SU-DHL-6 (cell line): ENCODE measurements around the gene FER1L5.
A peak's percentile ranks its signal among the peaks of the same experiment; 100 is the strongest.

Source experiments
- H2AFZ ChIP-seq: fragments of 200-600 bp; sonication (generic); 2 replicates; pipeline ENCODE4 v1.6.1; 2014; ENCODE audit warnings: low read depth, mild to moderate bottlenecking, moderate library complexity, mixed read lengths, antibody characterized with exemption, low read length; ENCODE audit not compliant: severe bottlenecking
- H3F3A ChIP-seq: fragments of 200-600 bp; shearing (Covaris generic); 2 replicates; pipeline ENCODE4 v1.6.0; 2016; ENCODE audit warnings: antibody characterized with exemption, mild to moderate bottlenecking; ENCODE audit not compliant: insufficient read depth
- H3K27ac ChIP-seq: fragments of 200-600 bp; sonication (generic); 2 replicates; pipeline ENCODE4 v1.5.1; 2016; ENCODE audit warnings: low read depth, mild to moderate bottlenecking, low read length, moderate library complexity, mixed read lengths
- H3K27me3 ChIP-seq: fragments of 200-600 bp; sonication (generic), shearing (Covaris generic); 2 replicates; pipeline ENCODE4 v1.6.0; 2014; ENCODE audit warnings: mild to moderate bottlenecking, low read length
- H3K36me3 ChIP-seq: fragments of 200-600 bp; sonication (generic); 2 replicates; pipeline ENCODE4 v1.6.1; 2014; ENCODE audit warnings: mild to moderate bottlenecking, low read length, mixed read lengths
- H3K4me2 ChIP-seq: fragments of 300-600, 200-600 bp; shearing (Covaris generic), sonication (generic); 2 replicates; pipeline ENCODE4 v1.6.0; 2014; ENCODE audit warnings: low read length, low read depth, mild to moderate bottlenecking; ENCODE audit not compliant: poor library complexity, severe bottlenecking
- H3K4me3 ChIP-seq: fragments of 200-600 bp; sonication (generic); 2 replicates; pipeline ENCODE4 v1.5.1; 2014; ENCODE audit warnings: antibody characterized with exemption, low read length, mild to moderate bottlenecking, mixed read lengths; ENCODE audit not compliant: insufficient read depth, poor library complexity, severe bottlenecking
- H3K79me2 ChIP-seq: fragments of 200-600 bp; sonication (generic); 2 replicates; pipeline ENCODE4 v1.6.1; 2014; ENCODE audit warnings: mild to moderate bottlenecking, low read length, moderate library complexity; ENCODE audit not compliant: insufficient read depth
- H3K9ac ChIP-seq: fragments of 200-600 bp; sonication (generic); 2 replicates; pipeline ENCODE4 v1.7.0; 2014; ENCODE audit warnings: mild to moderate bottlenecking, low read length
- H3K9me2 ChIP-seq: fragments of 200-600 bp; sonication (generic); replicated peaks from 2 replicates; pipeline ENCODE4 v1.6.1; 2014; ENCODE audit warnings: low read length; ENCODE audit not compliant: insufficient read depth
- H3K9me3 ChIP-seq: fragments of 200-600 bp; sonication (generic); 2 replicates; pipeline ENCODE4 v1.6.1; 2014; ENCODE audit warnings: low read length, mixed read lengths; ENCODE audit not compliant: insufficient read depth
- H4K20me1 ChIP-seq: fragments of 200-600 bp; sonication (generic); 2 replicates; pipeline ENCODE4 v1.6.1; 2014; ENCODE audit warnings: low read depth, mild to moderate bottlenecking, antibody characterized with exemption, low read length, moderate library complexity, mixed read lengths
- CTCF ChIP-seq: fragments of 200-600 bp; sonication (generic); IDR thresholded peaks from one replicate; pipeline ENCODE4 v1.5.1; 2017; ENCODE audit warnings: antibody characterized with exemption, mild to moderate bottlenecking, low read length, moderate library complexity; ENCODE audit not compliant: insufficient read depth, poor library complexity, severe bottlenecking
- EZH2phosphoT487 ChIP-seq: fragments of 200-600 bp; sonication (generic), shearing (Covaris generic); conservative IDR thresholded peaks from 2 replicates; pipeline ENCODE4 v1.6.1; 2018; ENCODE audit warnings: mild to moderate bottlenecking, antibody characterized with exemption, low read length, moderate library complexity, mixed read lengths

Gene FER1L5

GRCh38 chr2:96633641-96634040 lies 8.9 kb upstream of the FER1L5 start:
- H3K36me3 ChIP-seq: peaks cover 27% of the 10 kb centered on the region; the same call in 1 of the 2 replicates
- H3K4me2 ChIP-seq: no peak overlapping the region
- H3K79me2 ChIP-seq: peaks cover 37% of the 10 kb centered on the region
- H3K27me3 ChIP-seq: no peaks in the 10 kb centered on the region
- 0 out of 2 replicates have a peak, but pooled peaks cover 3% of the 10 kb centered on the region for H3F3A ChIP-seq
- no peaks in the 10 kb centered on the region for H4K20me1 ChIP-seq
- no peak overlapping the region for H2AFZ ChIP-seq
- no peaks in the 10 kb centered on the region for H3K9me2 ChIP-seq
- no peaks in the 10 kb centered on the region for H3K9me3 ChIP-seq
- H3K4me3 ChIP-seq: no peak overlapping the region
- no peak overlapping the region for H3K27ac ChIP-seq
- TF ChIP-seq CTCF (no peak), EZH2phosphoT487 (no peak)
- no peak overlapping the region for H3K9ac ChIP-seq

GRCh38 chr2:96636551-96637171 lies 5.9 kb upstream of the FER1L5 start:
- H3K4me2 ChIP-seq: peak overlapping the region; percentile 91
- TF ChIP-seq EZH2phosphoT487: no peak
- TF ChIP-seq CTCF: no peak
- H3K36me3 ChIP-seq: peaks cover 7% of the 10 kb centered on the region; the same call in 1 of the 2 replicates

GRCh38 chr2:96637385-96638143 lies 5.0 kb upstream of the FER1L5 start:
- peak overlapping the region; percentile 71 for H3K9ac ChIP-seq
- peak overlapping the region; percentile 91 for H3K4me2 ChIP-seq
- H3K9me2 ChIP-seq: no peaks in the 10 kb centered on the region
- H3K4me3 ChIP-seq: peak overlapping the region; percentile 73
- peak overlapping the region; percentile 44 for H2AFZ ChIP-seq
- H3K79me2 ChIP-seq: peaks cover 33% of the 10 kb centered on the region
- peaks cover 7% of the 10 kb centered on the region; the same call in 1 of the 2 replicates for H3K36me3 ChIP-seq
- H3K9me3 ChIP-seq: no peaks in the 10 kb centered on the region
- no peaks in the 10 kb centered on the region for H3K27me3 ChIP-seq
- TF ChIP-seq CTCF: no peak
- TF ChIP-seq EZH2phosphoT487: no peak
- 0 out of 2 replicates have a peak, but pooled peaks cover 3% of the 10 kb centered on the region for H3F3A ChIP-seq
- peak overlapping the region; percentile 51 for H3K27ac ChIP-seq
- no peaks in the 10 kb centered on the region for H4K20me1 ChIP-seq

More at GRCh38 chr2:96636551-96637171, 5.9 kb upstream of the FER1L5 start:
- 0 out of 2 replicates have a peak, but pooled peaks cover 3% of the 10 kb centered on the region for H3F3A ChIP-seq
- H3K4me3 ChIP-seq: peak overlapping the region; percentile 73
- H2AFZ ChIP-seq: peak overlapping the region; percentile 44
- H3K27me3 ChIP-seq: no peaks in the 10 kb centered on the region
- H3K79me2 ChIP-seq: peaks cover 37% of the 10 kb centered on the region
- peak overlapping the region; percentile 51; the same call in 1 of the 2 replicates for H3K27ac ChIP-seq
- no peaks in the 10 kb centered on the region for H3K9me2 ChIP-seq
- H3K9me3 ChIP-seq: no peaks in the 10 kb centered on the region
- H3K9ac ChIP-seq: peak overlapping the region; percentile 71
- no peaks in the 10 kb centered on the region for H4K20me1 ChIP-seq
